ENCODE results near the gene HBS1L. TPM values are rescaled to one million over a fixed set of nuclear protein-coding genes. Genes with fewer than 3 reads are reported as not detected.

HBS1L gene
- total and polyA plus RNA-seq, 2 of the 4 experiments (the other 2 are of a cell fraction) = 45.1 to 120 TPM

- BruUV-seq (replicated peaks) = no TSS peak
- H3K27me3 ChIP-seq (ENCODE audit: control insufficient read depth, insufficient read depth, low read length) = no peaks in the 10 kb centered on the region
- intact Hi-C loops (cut with micrococcal nuclease) = no loop called here
These were observed 5.7 kb downstream of the HBS1L start for GRCh38 chr6:135048915-135049314.

More at GRCh38 chr6:135048915-135049314, 5.7 kb downstream of the HBS1L start:
- H3K18ac ChIP-seq (ENCODE audit: low read depth, low read length) = no peak overlapping the region
- dilution Hi-C loops (cut with HindIII; ENCODE audit: low sequenced_read_pairs, unreplicated experiment) (no loop called here), in situ Hi-C loops (cut with MboI; ENCODE audit: low sequenced_read_pairs) (no loop called here)
- no peak overlapping the region for H4K91ac ChIP-seq (ENCODE audit: insufficient read depth, low read depth, low read length)
- peaks cover 2% of the 10 kb centered on the region; the same call in 1 of the 2 replicates for H3K9me1 ChIP-seq (ENCODE audit: insufficient read depth, low read length)
- ATAC-seq (ENCODE audit: low read depth) = no peak
- no peak overlapping the region for H2AFZ ChIP-seq (replicated peaks; ENCODE audit: low read length, poor library complexity)
- H3K79me1 ChIP-seq (ENCODE audit: low read depth in 1 of 2, low read length in 2 of 2) = peaks cover 17 to 49% of the 10 kb centered on the region in 2 experiments; a peak in 3 of 4 replicates
- H2BK5ac ChIP-seq (ENCODE audit: low read depth, low read length, poor library complexity, severe bottlenecking) = no peak overlapping the region
- no peak overlapping the region for H3K27ac ChIP-seq (ENCODE audit: insufficient read depth, low read length)
- no peak overlapping the region for H4K8ac ChIP-seq (ENCODE audit: low read depth in 2 of 2, low read length in 2 of 2)
- no peak overlapping the region for H3K4ac ChIP-seq (ENCODE audit: low read depth, low read length)
- H3K4me3 ChIP-seq (ENCODE audit: insufficient read depth, low read depth, low read length) = no peak overlapping the region
- no CpG with 5 or more reads among the region's 2 CpGs for WGBS, 2 experiments (ENCODE audit: extremely low coverage in 2 of 2, insufficient read length in 1 of 2)
- no peak overlapping the region for H3K9ac ChIP-seq (ENCODE audit: low read depth, low read length)
- H3K14ac ChIP-seq (replicated peaks; ENCODE audit: low read depth, low read length) = no peak overlapping the region
- TF ChIP-seq MAFK (IDR thresholded peaks at IDR 0.05; ENCODE audit: low read depth, low read length) = no peak
- no peaks in the 10 kb centered on the region for H3K4me1 ChIP-seq (ENCODE audit: control insufficient read depth, insufficient read depth, low read length)
- no peaks in the 10 kb centered on the region for H3K9me3 ChIP-seq (ENCODE audit: control insufficient read depth, insufficient read depth, low read length)
- ChIA-PET CTCF (interaction anchor here (0.6 kb wide), 1 partner anchor 45 kb away, joined by 4 read pairs; no protein-coding TSS in a partner anchor), POLR2A (ENCODE audit: unreplicated experiment) (no interaction called here)
- no peak overlapping the region for H2AK5ac ChIP-seq (ENCODE audit: low read depth, low read length)
- H3K4me2 ChIP-seq (ENCODE audit: low read depth, low read length) = no peak overlapping the region
- H2AK9ac ChIP-seq (replicated peaks; ENCODE audit: low read depth, low read length, poor library complexity) = no peak overlapping the region
- no peak overlapping the region for H4K5ac ChIP-seq (ENCODE audit: low read depth, low read length)
- no peak overlapping the region for H3K23ac ChIP-seq (ENCODE audit: low read depth, low read length)
- no peak overlapping the region for H3K56ac ChIP-seq (ENCODE audit: extremely low read depth, insufficient read depth, low read length)
- H3K36me3 ChIP-seq (ENCODE audit: control insufficient read depth, insufficient read depth, low read length) = peaks cover 12% of the 10 kb centered on the region
- H2BK15ac ChIP-seq (ENCODE audit: low read depth, low read length) = no peak overlapping the region
- DNase-seq = no peak
- no peak overlapping the region for H2BK20ac ChIP-seq (ENCODE audit: low read depth, low read length)
- H2BK120ac ChIP-seq (ENCODE audit: low read depth, low read length) = no peak overlapping the region
- peaks cover 20% of the 10 kb centered on the region; the same call in 1 of the 2 replicates for H4K20me1 ChIP-seq (ENCODE audit: insufficient read depth, low read length)

All from IMR-90 (cell line).